Measurements from ENCODE around the gene BNIP3. TPM values are rescaled to one million over a fixed set of nuclear protein-coding genes. Genes with fewer than 3 reads are reported as not detected.
A peak's percentile ranks its signal among the peaks of the same experiment; 100 is the strongest.
"Not testable (repeated sequence)": the region's sequence is repeated elsewhere in the genome, so short reads cannot be mapped to it uniquely, and the experiment has no call there.

BNIP3 gene
- total RNA-seq, 4 donors from 2014 or later: 337 to 1,280 (median 583) TPM

DNA sequence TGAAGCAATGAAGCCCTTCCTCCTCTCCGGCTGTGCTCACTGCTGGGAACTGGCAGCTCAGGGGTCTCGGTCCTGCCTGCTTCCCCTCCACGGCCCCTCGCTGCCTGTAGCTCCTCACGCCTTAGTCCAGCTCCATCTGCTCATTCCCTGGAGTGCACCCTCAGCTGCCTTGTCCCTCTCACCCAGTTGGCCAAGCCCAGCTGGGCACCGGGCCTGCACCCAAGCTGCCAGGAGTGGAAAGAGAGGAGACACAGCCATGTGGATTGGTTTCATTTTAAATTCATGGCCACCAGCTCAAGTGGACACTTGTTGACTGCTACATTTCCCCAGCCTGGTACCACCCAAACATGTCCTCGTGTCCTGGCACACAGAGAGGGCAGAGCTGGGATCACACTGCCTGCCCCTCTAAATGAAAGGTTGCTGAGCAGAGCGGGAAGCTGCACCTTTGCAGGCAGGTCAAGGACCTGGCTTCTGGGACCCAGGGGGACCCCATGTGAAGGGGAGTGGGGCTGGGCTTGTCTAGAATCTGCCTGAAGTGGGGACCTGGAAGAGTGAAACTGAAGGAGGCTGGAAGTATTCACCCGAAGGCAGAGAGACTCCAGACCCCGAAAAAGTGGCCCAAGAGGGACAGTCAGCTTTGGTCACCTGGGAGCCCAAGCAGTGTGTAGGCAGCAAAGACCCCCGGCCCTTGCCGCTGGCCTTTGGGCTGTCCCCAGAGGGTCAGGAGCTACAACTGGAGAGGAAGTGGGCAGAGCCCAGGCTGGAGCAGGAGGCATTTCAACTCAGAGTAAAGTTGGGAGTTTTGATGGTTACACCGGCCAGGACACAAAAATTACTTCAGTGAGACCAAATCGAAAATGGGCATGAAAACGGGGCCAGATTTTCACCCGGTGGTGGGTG is 15.0 kb upstream of the BNIP3 start:
- ATAC-seq (peak; percentile 58 to 67), DNase-seq (peak; percentile 76 to 87)
- intact Hi-C loops (cut with DNase I; ENCODE audit: low total_unique reads) (loop anchor here (1.0 kb wide), 1 partner anchor 14 kb away; no protein-coding TSS in a partner anchor), in situ Hi-C loops (cut with MboI; ENCODE audit: low sequenced_read_pairs in 4 of 4) (no loop called here)
- Histone ChIP-seq H3K27ac (peak overlapping the region; percentile 88 to 97 (median 92)), H3K4me3 (peak overlapping the region; percentile 29 to 51 (median 36)), H3K4me1 (peaks cover 28 to 47% of the 10 kb centered on the region in 2 donors), H3K36me3 (no peaks in the 10 kb centered on the region), H3K27me3 (no peaks in the 10 kb centered on the region), H3K9me3 (no peaks in the 10 kb centered on the region)
- TF ChIP-seq, protein P1, sequence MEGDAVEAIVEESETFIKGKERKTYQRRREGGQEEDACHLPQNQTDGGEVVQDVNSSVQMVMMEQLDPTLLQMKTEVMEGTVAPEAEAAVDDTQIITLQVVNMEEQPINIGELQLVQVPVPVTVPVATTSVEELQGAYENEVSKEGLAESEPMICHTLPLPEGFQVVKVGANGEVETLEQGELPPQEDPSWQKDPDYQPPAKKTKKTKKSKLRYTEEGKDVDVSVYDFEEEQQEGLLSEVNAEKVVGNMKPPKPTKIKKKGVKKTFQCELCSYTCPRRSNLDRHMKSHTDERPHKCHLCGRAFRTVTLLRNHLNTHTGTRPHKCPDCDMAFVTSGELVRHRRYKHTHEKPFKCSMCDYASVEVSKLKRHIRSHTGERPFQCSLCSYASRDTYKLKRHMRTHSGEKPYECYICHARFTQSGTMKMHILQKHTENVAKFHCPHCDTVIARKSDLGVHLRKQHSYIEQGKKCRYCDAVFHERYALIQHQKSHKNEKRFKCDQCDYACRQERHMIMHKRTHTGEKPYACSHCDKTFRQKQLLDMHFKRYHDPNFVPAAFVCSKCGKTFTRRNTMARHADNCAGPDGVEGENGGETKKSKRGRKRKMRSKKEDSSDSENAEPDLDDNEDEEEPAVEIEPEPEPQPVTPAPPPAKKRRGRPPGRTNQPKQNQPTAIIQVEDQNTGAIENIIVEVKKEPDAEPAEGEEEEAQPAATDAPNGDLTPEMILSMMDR (IDR thresholded peaks at IDR 0.05 in 4 of 5, conservative IDR thresholded peaks at IDR 0.05 in 1 of 5): no peak
- TF ChIP-seq POLR2A (IDR thresholded peaks at IDR 0.05): peak in 1 of 2 donors; percentile 18

DNA sequence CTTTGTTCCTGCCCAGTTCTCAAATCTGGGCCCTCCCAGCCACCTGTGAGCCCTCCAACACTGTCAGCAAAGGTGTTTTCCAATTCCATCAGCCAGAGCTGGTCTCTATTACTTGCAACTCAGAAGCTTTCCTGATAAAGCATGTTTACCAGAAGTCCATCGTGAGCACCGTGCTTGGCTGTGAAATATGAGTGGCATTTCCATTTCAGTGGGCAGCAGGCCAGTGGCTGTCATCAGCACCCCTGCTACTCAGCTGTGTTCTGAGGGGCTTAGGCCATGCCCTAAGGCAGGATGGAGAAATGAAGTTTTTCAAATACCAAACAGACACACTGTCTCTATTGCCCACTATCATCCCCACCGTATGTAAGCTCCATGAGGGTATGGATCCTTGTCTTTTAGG is 12.7 kb upstream of the BNIP3 start:
- TF ChIP-seq, protein P1 (IDR thresholded peaks at IDR 0.05 in 4 of 5, conservative IDR thresholded peaks at IDR 0.05 in 1 of 5): no peak
- TF ChIP-seq POLR2A (IDR thresholded peaks at IDR 0.05): no peak
- DNase-seq (no peak), ATAC-seq (no peak)
- Histone ChIP-seq H3K36me3 (no peaks in the 10 kb centered on the region), H3K9me3 (no peaks in the 10 kb centered on the region), H3K4me1 (peaks cover 28 to 46% of the 10 kb centered on the region in 2 donors), H3K27me3 (no peaks in the 10 kb centered on the region), H3K4me3 (no peak overlapping the region), H3K27ac (peak overlapping the region in 1 of 4 donors; percentile 28)
- intact Hi-C loops (cut with DNase I; ENCODE audit: low total_unique reads) (no loop called here), in situ Hi-C loops (cut with MboI; ENCODE audit: low sequenced_read_pairs in 4 of 4) (no loop called here)

DNA sequence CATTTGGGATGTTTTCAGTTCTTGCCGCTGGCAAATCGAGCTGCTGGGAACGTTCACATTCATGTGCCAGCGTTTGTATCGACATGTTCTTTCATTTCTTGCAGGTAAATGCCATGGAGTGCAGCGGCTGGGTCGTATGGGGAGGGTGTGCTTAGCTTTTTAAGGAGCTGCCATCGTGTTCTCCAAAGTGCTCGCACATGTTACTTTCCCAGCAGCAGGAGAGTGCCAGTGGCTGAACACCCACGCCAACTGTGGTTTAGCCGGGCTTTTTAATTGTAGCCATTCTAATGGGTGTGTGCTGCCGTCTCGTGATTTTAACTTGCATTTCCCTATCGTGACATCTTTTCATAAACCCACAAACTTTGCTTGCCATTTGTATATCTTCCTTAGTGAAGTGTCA is 11.6 kb upstream of the BNIP3 start:
- in situ Hi-C loops (cut with MboI; ENCODE audit: low sequenced_read_pairs in 4 of 4): no loop called here
- Histone ChIP-seq H3K27ac (no peak overlapping the region), H3K36me3 (no peaks in the 10 kb centered on the region), H3K4me1 (peaks cover 22 to 35% of the 10 kb centered on the region in 2 donors), H3K9me3 (no peaks in the 10 kb centered on the region), H3K27me3 (no peaks in the 10 kb centered on the region), H3K4me3 (no peak overlapping the region)
- ATAC-seq: no peak
- DNase-seq: no peak
- TF ChIP-seq POLR2A (IDR thresholded peaks at IDR 0.05): no peak
- TF ChIP-seq, protein P1 (IDR thresholded peaks at IDR 0.05 in 4 of 5, conservative IDR thresholded peaks at IDR 0.05 in 1 of 5): no peak
- intact Hi-C loops (cut with DNase I; ENCODE audit: low total_unique reads): no loop called here

DNA sequence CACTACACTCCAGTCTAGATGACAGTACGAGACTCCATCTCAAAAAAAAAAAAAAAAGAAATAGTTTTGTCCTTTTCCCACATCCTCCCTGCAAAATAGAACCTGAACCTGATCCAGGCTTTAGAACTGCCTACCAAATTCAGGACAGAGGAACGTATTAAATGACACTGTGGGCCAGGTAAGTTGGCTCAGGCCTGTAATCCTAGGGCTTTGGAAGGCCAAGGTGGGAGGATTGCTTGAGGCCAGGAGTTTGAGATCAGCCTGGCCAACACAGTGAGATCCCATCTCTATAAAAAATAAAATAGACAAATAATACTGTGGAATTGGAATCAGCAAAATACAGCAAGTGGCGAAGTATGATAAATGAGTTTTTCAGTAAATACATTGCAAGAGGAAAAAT is 10.0 kb upstream of the BNIP3 start:
- Histone ChIP-seq H3K27me3 (no peaks in the 10 kb centered on the region), H3K36me3 (no peaks in the 10 kb centered on the region), H3K4me3 (no peak overlapping the region), H3K9me3 (no peaks in the 10 kb centered on the region), H3K4me1 (peaks cover 9 to 19% of the 10 kb centered on the region in 2 donors), H3K27ac (no peak overlapping the region)
- intact Hi-C loops (cut with DNase I; ENCODE audit: low total_unique reads): no loop called here
- no peak for ATAC-seq
- TF ChIP-seq, protein P1 (IDR thresholded peaks at IDR 0.05 in 4 of 5, conservative IDR thresholded peaks at IDR 0.05 in 1 of 5): no peak
- no peak for TF ChIP-seq POLR2A (IDR thresholded peaks at IDR 0.05)
- DNase-seq: no peak
- in situ Hi-C loops (cut with MboI; ENCODE audit: low sequenced_read_pairs in 4 of 4): no loop called here

DNA sequence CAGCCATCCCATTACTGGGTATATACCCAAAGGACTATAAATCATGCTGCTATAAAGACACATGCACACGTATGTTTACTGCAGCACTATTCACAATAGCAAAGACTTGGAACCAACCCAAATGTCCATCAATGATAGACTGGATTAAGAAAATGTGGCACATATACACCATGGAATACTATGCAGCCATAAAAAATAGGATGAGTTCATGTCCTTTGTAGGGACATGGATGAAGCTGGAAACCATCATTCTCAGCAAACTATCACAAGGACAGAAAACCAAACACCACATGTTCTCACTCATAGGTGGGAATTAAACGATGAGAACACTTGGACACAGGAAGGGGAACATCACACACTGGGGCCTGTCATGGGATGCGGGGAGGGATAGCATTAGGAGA is 6.1 kb upstream of the BNIP3 start:
- ATAC-seq; DNase-seq; H3K9me3 ChIP-seq; H3K4me3 ChIP-seq; H3K27ac ChIP-seq; intact Hi-C loops (cut with DNase I; ENCODE audit: low total_unique reads); in situ Hi-C loops (cut with MboI; ENCODE audit: low sequenced_read_pairs in 4 of 4); H3K27me3 ChIP-seq; H3K4me1 ChIP-seq; H3K36me3 ChIP-seq: not testable (repeated sequence)

- H3K27ac ChIP-seq; H3K27me3 ChIP-seq; intact Hi-C loops (cut with DNase I; ENCODE audit: low total_unique reads); in situ Hi-C loops (cut with MboI; ENCODE audit: low sequenced_read_pairs in 4 of 4); H3K36me3 ChIP-seq; ATAC-seq; H3K4me1 ChIP-seq; DNase-seq; H3K4me3 ChIP-seq; H3K9me3 ChIP-seq: not testable (repeated sequence)
These were observed 5.6 kb upstream of the BNIP3 start for GRCh38 chr10:131987301-131987700.

- H3K27me3 ChIP-seq; ATAC-seq; H3K9me3 ChIP-seq; H3K4me3 ChIP-seq; in situ Hi-C loops (cut with MboI; ENCODE audit: low sequenced_read_pairs in 4 of 4); intact Hi-C loops (cut with DNase I; ENCODE audit: low total_unique reads); H3K4me1 ChIP-seq; H3K27ac ChIP-seq; DNase-seq; H3K36me3 ChIP-seq: not testable (repeated sequence)
These were observed 5.1 kb upstream of the BNIP3 start for GRCh38 chr10:131986851-131987250.
